CMK (cell line): ENCODE data around the gene OR4B1.

ENCODE experiments used
- DNase-seq: peaks from one replicate; pipeline ENCODE4 v3.0.0-alpha.2; 2010; ENCODE audit warnings: low read depth

The OR4B1 gene

GRCh38 chr11:48261600-48261999 lies 45.0 kb downstream of the OR4B1 start:
- no peak for DNase-seq

- DNase-seq = no peak
Measured at GRCh38 chr11:48263423-48263911, 46.9 kb downstream of the OR4B1 start, which contains the start of gene OR4X1. Gene OR4X1 (plus strand): TSS chr11:48263861. CDS start chr11:48263861, 0 bp downstream.
